Activated CD4-positive, alpha-beta T cell treated with anti-CD3 and anti-CD28 coated beads for 48 hours (primary cell): ENCODE data around the gene SLC45A1.

Experiments used
- DNase-seq: peaks from one replicate; pipeline ENCODE4 v3.0.0-alpha.2; 2020

The SLC45A1 gene

GRCh38 chr1:8356256-8357209, 38.6 kb downstream of the SLC45A1 start:
- no peak for DNase-seq

- no peak for DNase-seq
Observed at GRCh38 chr1:8357329-8358101, 39.6 kb downstream of the SLC45A1 start.

GRCh38 chr1:8358241-8358896, 40.5 kb downstream of the SLC45A1 start:
- no peak for DNase-seq

DNA sequence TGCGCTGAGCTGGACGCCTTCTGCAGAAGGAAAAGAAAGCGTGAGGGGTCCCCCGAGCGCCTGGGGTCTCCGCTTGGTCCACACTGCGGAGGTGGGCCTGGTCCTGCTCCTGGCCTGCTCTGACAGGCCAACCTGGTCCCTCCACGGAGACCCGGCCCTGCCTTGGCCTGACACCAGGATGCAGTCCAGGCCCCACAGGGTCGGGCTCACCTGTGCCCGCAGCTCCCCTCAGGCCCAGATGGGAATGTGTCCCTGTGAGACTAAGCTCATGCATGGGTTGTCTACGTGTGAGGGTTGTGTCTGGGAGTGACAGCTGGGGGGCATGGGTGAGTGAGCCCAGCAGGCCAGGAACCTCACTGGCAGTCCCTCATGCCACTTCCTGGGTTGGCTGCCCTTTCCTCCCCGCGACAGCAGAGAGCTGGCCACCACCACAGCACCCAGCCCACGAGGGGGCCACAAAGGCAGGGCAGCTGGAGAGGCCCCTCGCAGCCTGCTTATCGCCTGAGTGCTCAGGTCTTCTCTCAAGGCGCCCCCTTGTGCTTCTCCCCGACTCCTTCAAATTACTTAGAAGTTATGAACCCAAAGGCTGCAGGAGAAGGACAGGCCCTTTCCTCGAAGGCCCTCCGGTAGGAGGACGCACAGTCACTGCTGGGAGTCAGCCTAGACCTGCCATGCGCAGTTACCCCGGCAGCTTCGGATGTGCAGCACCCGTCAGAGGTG, 41.1 kb downstream of the SLC45A1 start:
- no peak for DNase-seq

GRCh38 chr1:8359617-8360481, 41.9 kb downstream of the SLC45A1 start:
- DNase-seq = no peak

DNA sequence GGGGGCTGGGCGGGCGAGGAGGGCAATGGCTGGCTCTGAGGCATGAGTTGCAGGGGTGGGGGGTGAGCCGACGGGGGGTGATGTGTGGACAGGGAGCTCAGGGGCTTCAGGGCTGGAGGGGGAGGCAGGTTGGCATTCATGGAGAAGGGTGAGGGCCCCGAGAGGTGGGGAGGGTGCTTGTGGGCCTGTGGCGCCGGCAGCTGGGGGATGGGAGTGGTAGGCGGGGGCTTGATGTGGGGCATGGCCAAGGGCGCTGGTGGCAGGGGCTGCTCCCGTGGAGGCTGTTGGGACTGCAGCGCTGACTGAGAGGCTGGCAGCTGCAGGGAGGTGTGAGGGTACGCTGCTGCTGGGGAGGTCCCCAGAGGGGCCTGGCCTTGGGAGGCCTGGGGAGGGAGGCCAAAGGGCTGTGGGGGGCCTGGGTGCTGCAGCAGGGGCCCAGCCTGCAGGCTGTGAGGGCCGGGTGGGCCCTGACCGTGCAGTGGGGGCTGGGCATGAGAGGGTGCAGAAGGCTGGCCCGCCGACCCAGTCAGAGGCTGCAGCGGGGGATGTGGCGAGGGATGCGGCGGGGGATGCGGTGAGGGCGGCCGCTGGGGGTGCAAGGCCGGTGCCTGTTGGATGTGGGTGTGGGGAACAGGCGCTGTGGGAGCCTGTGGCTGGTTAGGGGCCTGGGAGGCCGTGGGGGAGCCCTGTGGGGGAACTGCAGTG, 42.7 kb downstream of the SLC45A1 start:
- DNase-seq = no peak

GRCh38 chr1:8361198-8361849, 43.4 kb downstream of the SLC45A1 start:
- DNase-seq = no peak

DNA sequence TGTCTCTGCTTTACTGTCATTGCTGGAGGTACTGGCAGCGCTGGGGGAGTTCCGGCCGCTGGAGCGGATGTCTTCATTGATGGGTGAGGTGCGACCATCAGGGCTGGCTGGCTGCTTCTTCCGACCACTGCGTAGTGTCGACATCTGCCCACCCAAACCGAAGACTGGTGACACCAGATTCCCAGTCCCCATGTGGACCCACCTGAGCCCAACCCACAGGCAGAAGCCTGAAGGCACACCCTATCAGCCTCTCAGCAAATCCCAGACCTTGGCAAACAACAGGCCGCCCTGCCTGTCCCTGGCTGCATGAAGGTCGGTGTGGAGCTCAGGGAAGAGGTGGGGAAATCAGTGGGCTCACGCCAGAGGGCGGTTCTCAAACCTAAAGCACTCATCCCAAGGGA, 44.8 kb downstream of the SLC45A1 start:
- no peak for DNase-seq

DNA sequence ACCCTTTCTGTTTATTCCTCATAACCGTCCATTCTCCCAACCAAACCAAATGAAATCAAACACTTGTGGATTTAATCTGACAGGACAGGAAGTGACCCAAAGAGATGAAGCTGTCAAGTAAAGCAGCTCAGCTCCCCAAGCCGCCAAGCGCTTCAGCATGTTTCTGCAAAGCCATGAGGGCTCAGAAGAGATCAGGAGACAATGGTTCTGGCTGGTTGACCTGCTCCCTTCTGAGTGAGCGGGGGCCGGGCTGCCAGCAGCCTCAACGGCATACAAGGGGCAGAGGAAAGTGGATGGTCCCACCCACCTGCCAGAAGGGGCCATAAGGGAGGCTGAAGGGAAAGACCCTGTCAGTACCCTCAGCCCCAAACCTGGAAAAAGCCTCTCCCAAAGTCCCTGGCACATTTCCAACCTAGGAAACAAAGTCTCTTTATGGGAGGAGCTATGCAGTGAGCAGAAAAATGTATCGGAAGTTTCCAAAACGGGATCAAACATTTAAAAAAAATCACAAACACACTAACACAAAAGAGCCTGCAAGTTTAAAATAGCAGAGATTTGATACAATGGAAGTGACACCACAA, 45.4 kb downstream of the SLC45A1 start:
- DNase-seq = no peak

DNA sequence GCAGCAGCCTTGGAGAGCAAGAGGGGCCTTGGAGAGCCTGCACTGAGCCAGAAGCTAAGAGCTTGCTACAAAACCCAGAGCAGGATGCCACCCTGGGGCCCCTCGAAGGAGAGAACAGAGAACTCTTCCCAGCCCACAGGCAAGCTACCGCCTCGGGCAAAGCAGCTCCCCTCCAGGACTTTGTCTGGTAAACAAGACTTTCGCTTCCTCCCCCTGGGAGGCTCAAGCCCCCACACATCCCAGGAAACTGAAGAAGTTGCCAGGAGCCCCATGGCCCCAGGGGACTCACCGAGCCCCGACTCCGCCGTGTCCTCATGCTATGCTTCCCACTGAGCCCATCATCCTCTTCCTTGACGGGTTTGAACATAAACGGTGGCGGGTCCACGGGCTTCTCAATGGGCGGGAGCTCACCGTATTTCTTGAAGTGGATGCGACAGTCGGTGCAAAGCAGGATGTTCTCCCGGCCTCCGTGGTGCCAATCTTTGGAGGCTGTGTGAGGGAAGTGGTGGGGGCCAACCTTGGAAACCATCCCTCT, 45.9 kb downstream of the SLC45A1 start:
- DNase-seq = no peak

GRCh38 chr1:8364528-8365442, 46.9 kb downstream of the SLC45A1 start:
- no peak for DNase-seq

GRCh38 chr1:8365661-8366362, 47.9 kb downstream of the SLC45A1 start:
- DNase-seq = no peak

GRCh38 chr1:8367571-8368194, 49.8 kb downstream of the SLC45A1 start:
- DNase-seq = no peak

DNA sequence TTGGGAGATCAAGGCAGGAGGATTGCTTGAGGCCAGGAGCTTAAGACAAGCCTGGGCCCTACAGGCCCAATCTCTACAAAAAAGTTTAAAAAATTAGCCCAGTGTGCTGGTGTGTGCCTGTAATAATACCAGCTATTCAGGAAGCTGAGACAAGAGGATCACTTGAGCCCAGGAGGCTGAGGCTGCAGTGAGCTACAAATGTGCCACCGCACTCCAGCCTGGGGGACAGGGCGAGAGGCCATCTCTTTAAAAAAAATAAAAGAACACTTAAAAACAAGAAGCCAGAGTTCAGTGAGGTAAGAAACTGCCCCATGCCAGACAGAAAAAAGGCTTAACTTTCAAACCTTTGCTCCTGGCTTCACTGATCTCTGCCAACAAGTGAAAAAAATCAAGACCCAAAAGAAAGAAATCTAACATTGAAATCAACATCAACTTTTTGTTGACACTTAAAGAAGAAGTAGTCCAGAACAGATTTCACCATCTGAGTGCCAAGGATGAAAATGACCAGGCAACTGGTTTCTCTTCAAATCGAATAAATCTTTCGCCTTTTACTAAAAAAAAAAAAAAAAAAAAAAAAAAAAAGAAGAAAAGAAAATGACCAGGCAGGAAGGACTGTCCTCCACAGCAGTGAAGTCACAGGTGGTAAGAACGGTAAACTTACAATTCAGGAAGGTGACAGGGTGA, 51.2 kb downstream of the SLC45A1 start:
- no peak for DNase-seq

DNA sequence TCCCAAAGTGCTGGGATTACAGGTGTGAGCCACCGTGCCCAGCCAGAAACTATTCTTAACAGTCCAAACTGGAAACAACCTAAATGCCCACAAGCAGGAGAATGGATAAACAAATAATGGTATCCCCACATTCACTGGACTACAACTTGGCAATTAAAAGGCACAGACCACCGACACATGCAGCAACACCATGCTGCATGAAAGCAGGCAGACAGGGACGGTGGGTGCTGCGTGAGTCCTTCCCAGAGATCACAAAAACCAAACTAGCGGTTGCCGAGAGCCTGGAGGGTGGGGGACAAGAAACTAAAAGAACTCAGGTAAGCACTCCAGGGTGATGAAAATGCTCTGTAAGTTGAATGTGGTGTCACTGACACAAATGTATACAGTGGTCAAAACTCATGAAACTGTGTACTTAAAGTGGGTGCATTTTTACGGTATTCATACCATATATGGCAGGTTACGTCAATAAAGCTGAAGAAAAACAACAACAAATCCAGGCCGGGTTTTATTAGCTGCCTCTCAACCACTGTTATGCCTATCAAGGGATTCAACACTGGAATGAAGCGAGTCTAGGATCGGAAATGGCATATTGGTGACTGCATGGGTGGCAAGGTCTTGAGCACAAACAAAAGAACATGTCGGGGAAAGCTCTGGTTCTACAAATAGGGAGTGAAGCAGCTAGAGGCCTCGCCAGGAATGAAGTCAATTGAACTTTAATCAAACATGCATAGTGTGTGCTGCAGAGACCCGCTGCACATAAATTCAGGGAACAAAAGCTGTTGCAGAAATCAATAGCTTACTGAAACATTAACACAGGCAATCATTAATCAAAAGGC, 52.4 kb downstream of the SLC45A1 start:
- DNase-seq = no peak

GRCh38 chr1:8370905-8371315, 53.0 kb downstream of the SLC45A1 start:
- DNase-seq = no peak
